ENCODE measurements around the gene NKD2.

GRCh38 chr5:1087428-1087827 lies 78.8 kb downstream of the NKD2 start:
- no peak for TF ChIP-seq CTCF (IDR thresholded peaks at IDR 0.05)
- no peak for TF ChIP-seq POLR2A (IDR thresholded peaks at IDR 0.05)

Measured in adrenal gland (tissue), 5 donors.